ENCODE measurements around the gene DAPK2.

The DAPK2 gene

DNA sequence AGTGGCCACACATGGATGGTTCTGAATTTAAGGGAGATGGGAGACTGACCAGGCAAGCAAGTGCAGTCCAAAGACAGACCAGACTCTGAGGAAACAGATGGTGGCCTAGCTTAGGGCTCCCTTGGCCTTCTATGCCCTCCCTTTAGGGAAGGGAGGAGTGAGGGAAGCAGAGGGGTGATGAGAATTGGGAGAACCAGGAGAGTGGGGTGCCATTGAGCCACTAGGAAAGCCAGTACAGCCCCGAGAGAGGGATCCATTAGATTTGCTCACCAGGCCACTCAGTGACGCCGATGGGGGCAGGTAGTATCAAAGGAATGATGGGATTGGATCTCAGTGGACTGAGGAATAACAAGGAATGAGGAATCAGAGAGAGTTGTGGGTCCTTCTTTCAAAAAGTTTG lies 182.1 kb downstream of the DAPK2 start:
- no peak for DNase-seq (ENCODE audit: low spot score)

DNA sequence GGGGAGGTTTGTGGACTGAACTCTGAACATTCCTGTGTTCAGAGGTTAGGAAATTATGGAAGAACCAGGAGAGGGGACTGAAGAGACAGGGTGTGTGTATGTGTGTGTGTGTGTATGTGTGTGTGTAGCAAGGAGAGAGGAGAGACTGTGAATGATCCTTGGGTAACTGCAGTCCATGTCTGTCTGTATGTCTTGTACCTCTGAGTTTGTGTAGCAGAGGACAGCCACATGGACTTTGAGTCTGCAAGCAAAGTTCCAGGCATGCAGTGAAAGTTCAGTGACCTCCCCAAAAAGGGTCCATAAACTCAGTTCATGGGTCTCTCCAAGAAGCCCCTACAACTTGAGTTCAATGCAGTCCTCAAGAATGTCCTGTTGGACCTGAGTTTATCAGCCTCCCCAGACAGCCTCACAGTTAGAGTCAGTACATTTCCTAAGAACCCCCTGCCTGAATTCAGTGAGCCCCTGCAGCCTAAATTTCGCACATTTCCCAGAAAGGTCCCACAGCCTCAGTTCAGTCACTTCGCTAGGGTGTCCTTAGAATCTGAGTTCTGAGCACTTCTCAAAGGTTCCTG lies 184.3 kb downstream of the DAPK2 start:
- no peak for DNase-seq (ENCODE audit: low spot score)

DNA sequence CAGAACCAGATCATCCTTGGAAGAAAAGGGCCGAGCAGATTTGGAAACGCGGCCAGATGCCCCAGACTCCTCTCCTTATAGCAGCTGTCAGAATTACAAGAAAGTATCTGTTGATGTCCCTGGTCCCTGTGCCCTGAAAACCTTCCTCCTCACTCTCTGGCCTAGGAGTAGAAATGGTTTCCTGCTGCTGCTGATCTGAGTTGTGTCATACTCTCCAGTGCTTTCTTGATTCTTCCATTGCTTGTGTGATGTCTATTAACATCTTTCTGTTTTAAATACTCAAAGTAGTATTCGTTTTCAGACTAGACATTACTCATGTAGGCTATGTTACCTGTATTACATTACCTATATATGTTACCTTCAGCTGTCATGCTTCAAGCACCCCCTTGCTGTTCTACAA lies 185.7 kb downstream of the DAPK2 start:
- DNase-seq (ENCODE audit: low spot score): no peak

DNA sequence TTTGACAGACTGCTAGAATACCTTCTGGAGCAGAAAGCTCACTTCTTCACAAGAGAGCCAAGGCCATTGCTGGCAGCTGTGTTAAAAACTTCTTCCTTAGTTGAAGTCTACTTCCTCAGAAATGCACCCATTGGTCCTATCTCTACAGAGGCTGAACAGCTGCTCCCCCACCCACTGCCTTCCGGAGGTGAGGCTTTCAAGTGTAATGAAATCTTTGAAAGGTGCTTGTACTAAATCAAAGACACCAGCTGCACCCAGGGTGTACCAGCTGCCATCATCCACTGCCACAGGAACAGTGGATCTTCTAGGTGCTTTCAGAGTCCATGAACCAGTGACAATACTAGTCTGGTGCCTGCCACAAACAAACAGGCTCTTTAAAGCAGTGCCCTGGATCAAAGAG lies 186.1 kb downstream of the DAPK2 start:
- DNase-seq (ENCODE audit: low spot score): peak; percentile 62

DNA sequence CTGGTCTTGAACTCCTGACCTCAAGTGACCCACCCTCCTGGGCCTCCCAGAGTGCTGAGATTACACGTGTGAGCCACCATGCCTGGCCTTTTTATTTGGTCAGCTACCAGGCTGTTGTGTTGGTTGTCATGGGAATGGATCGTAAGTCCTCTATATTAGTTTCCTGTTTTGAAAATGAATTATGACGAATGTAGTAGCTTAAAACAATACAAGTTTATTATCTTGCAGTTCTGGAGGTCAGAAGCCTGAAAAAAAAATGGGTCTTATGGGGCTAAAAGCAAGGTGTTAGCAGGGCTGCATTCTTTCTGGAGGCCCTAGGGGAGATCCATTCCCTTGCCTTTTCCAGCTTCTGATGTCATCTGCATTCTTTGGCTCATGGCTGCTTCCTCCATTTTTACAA lies 187.4 kb downstream of the DAPK2 start:
- no peak for DNase-seq (ENCODE audit: low spot score)

DNA sequence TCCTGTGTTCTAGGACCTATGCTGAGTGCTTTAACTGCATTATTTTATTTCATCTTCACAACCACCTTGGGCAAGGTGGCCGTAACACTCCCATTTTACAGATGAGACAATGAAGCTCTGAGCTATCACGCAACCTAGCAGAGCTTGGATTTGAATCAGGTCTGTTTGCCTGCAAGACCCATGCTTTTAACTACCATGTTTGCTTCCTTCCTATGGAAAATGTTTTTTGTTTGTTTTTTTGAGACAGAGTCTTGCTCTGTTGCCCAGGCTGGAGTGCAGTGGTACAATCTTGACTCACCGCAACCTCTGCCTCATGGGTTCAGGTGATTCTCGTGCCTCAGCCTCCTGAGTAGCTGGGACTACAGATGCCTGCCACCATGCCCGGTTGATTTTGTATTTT lies 187.8 kb downstream of the DAPK2 start:
- DNase-seq (ENCODE audit: low spot score): no peak

DNA sequence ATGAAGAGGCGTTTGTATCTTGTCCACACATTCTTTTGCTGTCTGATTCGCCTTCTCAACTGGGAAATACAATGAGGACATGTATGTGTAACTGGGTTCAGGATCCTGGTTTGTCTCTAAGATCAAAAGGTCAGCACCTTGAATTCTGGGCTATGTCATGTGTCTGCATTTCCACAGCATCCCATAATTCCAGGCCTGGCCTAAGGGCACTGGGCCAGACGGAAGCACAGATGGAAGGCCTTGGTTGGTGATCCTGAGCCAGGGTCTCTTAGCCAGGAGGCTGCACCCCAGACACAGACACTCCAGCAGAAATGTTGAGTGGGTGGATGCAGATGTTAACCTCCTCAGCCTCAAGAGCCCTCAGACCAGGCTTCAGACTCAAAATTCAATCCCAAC lies 188.8 kb downstream of the DAPK2 start:
- DNase-seq (ENCODE audit: low spot score): no peak

All from NAMALWA (cell line).